ENCODE results near the gene EIF2D.

Gene EIF2D

DNA sequence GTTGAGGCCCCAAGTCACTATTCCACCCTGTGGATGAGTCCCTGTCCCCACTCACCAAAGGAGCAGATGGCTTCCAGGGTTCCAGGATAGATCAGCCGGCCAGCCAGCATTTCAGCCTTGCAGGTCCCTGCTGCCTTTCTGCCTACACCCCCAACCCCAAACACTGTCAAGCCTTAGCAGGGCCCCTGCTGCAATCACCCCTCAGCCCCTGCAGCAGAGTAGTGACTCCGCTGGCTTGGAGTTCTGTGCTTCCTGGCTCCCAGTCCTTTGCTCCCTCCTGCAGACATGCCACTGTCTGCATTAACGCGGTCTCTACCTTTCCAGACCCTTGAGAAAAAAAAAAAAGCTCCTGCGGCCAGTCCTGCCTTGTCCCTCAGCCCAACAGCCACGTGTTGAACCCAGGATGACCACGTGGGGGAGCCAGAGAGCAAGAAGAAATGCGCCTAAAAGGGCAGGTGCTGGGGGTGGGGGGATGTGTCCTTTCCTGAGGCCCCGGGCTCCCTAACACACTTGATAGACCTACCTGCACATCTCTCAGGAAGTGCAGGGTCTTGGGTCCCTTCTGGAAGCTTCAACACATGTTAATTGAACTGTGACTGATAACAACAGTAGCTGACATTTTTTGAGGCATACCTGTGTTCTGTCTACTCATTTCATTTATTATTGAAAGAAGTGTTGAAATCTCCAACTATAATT, 67.6 kb downstream of the EIF2D start:
- TF ChIP-seq GATA2 (IDR thresholded peaks at IDR 0.05; ENCODE audit: low read depth, low read length) (no peak), GATA3 (IDR thresholded peaks at IDR 0.05; ENCODE audit: low read depth, low read length) (no peak)
